22Rv1 (cell line): ENCODE data around the gene RNF152.

ENCODE experiments used
- H3K27ac ChIP-seq: fragments of 450-650 bp; 2 replicates; pipeline ENCODE4 v1.5.1; 2017
- CTCF ChIP-seq: fragments of 450-650 bp; IDR thresholded peaks from 2 replicates; pipeline ENCODE4 v1.5.1; 2017; ENCODE audit warnings: mild to moderate bottlenecking
- ZFX ChIP-seq: fragments of 450-650 bp; IDR thresholded peaks from 2 replicates; pipeline ENCODE4 v1.6.1; 2017; ENCODE audit warnings: antibody characterized with exemption, borderline replicate concordance

RNF152 gene

GRCh38 chr18:61893971-61894750 lies 1.4 kb upstream of the RNF152 start:
- TF ChIP-seq ZFX, result no peak
- peak; percentile 44 for TF ChIP-seq CTCF
- H3K27ac ChIP-seq, result no peak overlapping the region

GRCh38 chr18:61893309-61893970 lies 633 bp upstream of the RNF152 start:
- TF ChIP-seq ZFX, result no peak
- no peak; the same call in 1 of the 2 replicates for TF ChIP-seq CTCF

GRCh38 chr18:61891894-61892293 lies 913 bp downstream of the RNF152 start:
- no peak for TF ChIP-seq CTCF

More at GRCh38 chr18:61893309-61893970, 633 bp upstream of the RNF152 start:
- H3K27ac ChIP-seq, result no peak overlapping the region

GRCh38 chr18:61891271-61891670 lies 1.5 kb downstream of the RNF152 start:
- TF ChIP-seq ZFX (no peak), CTCF (no peak)
- no peak overlapping the region for H3K27ac ChIP-seq

More at GRCh38 chr18:61891894-61892293, 913 bp downstream of the RNF152 start:
- no peak overlapping the region for H3K27ac ChIP-seq

GRCh38 chr18:61890344-61890743 lies 2.5 kb downstream of the RNF152 start:
- TF ChIP-seq CTCF, result no peak
- no peak overlapping the region for H3K27ac ChIP-seq

GRCh38 chr18:61889541-61889940 lies 3.3 kb downstream of the RNF152 start:
- H3K27ac ChIP-seq, result no peak overlapping the region
- TF ChIP-seq ZFX (no peak), CTCF (no peak)

GRCh38 chr18:61888622-61889021 lies 4.2 kb downstream of the RNF152 start:
- TF ChIP-seq ZFX, result no peak
- TF ChIP-seq CTCF, result no peak
- no peak overlapping the region for H3K27ac ChIP-seq
